Pulmonary artery endothelial cell (primary cell): Measurements from ENCODE around the gene CHMP2A. TPM values are rescaled to one million over a fixed set of nuclear protein-coding genes. Genes with fewer than 3 reads are reported as not detected.
"Not testable (repeated sequence)": the region's sequence is repeated elsewhere in the genome, so short reads cannot be mapped to it uniquely, and the experiment has no call there.

Experiments used
- DNase-seq: peaks from one replicate; pipeline ENCODE4 v3.0.0-alpha.2; 2011; ENCODE audit warnings: low read depth, low spot score
- total RNA-seq: library from RNA; depleted of rRNA; stranded (reverse); fragments of >200 nt; gene quantifications from 2 replicates; pipeline ENCODE4 v1.2.3, GENCODE V29; 2014

The CHMP2A gene
- total RNA-seq, 1 donor from 2014 or later = 145 TPM

DNA sequence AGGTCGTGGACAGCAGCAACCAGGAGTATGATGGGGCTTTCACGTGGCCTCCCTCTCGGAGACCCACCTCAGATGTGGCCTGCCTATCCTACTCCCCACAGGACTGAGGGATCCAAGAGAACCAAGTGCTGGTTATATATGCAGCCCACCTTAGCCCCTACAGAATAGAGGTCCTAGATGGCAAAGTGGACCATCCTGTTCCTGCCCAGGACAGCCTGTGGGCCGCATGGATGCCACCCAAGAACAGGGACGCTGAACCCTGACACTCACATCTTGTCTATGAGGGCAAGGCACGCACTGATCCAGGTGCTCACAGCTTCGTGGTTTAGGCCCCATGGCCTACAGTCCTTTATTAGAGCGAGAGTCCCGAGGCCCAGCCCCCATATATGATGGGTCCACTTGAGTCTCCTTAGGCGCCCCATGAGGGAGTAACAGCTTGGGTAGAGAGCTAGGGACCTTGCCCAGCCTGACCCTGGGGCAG lies 41.7 kb downstream of the CHMP2A start:
- DNase-seq = no peak

DNA sequence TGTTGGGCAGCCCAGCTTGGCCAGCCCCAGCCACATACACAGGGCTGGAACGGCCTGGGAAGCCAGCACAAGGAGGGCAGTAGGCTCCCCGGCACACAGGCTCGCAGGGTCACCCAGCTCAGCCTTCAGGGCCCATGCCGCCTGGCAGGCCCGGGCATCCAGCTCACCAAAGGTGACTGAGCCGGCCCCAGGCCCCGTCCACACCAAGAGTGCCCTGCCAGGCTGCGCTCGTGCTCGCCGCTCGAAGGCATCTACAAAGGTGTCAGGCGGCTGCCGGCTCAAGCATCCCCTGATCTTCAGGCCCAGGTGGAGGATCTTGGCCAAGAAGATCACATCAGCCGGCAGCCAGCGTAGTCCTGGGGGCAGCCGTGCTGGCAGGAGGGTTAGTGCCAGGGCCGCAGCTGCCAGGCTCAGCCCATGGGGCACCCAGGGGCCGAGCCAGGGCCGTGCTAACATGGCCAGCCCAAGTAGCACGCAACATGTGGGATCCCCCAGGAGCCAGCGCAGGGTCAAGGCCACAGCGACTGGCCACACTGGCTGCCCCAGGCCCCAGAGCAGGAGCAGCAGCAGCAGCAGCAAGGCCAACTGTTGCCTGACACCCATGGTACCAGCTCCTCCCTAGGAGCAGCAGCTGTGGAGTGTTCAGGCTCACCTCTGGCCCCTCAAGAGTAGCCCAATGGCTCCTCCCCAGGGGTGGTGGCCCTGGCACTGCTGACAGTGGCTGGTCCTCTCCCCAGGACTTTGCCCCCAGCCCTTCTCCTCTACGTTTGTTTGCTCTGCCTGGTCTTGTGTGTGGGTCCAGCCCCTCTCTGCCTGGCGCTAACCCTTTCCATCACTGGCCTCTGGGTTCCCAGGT lies 43.3 kb downstream of the CHMP2A start, which contains the start of gene SLC27A5:
SLC27A5 (minus strand) TSS at position 640 of the 856 bp plus-strand sequence; CDS start at position 603, 37 bp downstream.
- DNase-seq = no peak

GRCh38 chr19:58510084-58510862 lies 44.6 kb downstream of the CHMP2A start:
- DNase-seq = no peak

DNA sequence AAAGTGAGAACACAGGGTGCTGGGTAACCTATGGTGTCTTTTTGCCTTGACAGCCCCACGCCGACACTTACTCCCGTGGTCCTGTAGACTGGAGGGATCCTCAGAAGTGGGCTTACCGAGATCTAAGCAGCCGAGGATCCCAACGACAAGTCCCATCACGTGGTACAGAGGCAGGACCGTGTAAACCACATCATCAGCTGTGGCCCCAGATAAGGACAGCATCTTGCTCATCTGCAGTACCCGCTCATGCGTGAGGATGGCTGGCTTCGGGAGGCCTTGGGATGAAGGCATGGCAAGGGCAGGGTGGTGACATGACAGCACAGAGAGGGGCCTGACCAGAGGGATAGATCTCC lies 45.2 kb downstream of the CHMP2A start:
- no peak for DNase-seq

DNA sequence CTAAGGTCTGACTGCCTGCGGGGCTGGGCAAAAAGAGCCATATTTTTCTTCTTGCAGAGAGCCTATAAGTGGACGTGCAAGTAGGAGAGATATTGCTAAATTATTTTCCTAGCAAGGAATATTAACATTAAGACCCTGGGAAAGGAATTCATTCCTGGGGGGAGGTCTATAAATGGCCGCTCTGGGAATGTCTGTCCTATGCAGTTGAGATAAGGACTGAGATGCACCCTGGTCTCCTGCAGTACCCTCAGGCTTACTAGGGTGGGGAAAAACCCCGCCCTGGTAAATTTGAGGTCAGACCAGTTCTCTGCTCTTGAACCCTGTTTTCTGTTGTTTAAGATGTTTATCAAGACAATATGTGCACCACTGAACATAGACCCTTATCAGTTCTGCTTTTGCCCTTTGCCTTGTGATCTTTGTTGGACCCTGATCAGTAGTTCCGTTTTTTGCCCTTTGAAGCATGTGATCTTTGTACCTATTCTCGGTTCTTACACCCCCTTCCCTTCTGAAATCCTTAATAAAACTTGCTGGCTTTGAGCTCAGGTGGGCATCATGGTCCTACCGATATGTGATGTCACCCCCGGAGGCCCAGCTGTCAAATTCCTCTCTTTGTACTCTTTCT lies 47.2 kb downstream of the CHMP2A start:
- not testable (repeated sequence) for DNase-seq

Other genes starting within 250 kb of the CHMP2A start
- 13.2 and 19.3 TPM in 2 replicates for gene ERVK3-1, start 249.7 kb downstream of the CHMP2A start, total RNA-seq
- 1.8 and 3.2 TPM in 2 replicates for gene ZSCAN22, start 228.1 kb downstream of the CHMP2A start, total RNA-seq
- 2.2 and 5.3 TPM in 2 replicates for gene A1BG, start 201.6 kb downstream of the CHMP2A start, total RNA-seq
- gene ZNF497, start 192.4 kb downstream of the CHMP2A start, total RNA-seq = 0.53 and 0.67 TPM in 2 replicates
- gene ZNF837, start 174.1 kb downstream of the CHMP2A start, total RNA-seq = 1.1 and 1.8 TPM in 2 replicates
- gene RPS5, start 167.8 kb downstream of the CHMP2A start, total RNA-seq = 2,163 and 2,639 TPM in 2 replicates
- gene RNF225, start 159.4 kb downstream of the CHMP2A start, total RNA-seq = 0.18 TPM in 1 of 2 replicates, not detected in the other
- 16.2 and 20.3 TPM in 2 replicates for gene ZNF584, start 146.5 kb downstream of the CHMP2A start, total RNA-seq
- 4.7 and 7.5 TPM in 2 replicates for gene ZNF132, start 115.0 kb downstream of the CHMP2A start, total RNA-seq
- 10.0 and 11.4 TPM in 2 replicates for gene ZNF324B, start 103.5 kb downstream of the CHMP2A start, total RNA-seq
- 12.6 and 12.7 TPM in 2 replicates for gene ZNF324, start 88.0 kb downstream of the CHMP2A start, total RNA-seq
- 4.9 and 5.4 TPM in 2 replicates for gene ZNF446, start 78.8 kb downstream of the CHMP2A start, total RNA-seq
- 6.3 and 14.8 TPM in 2 replicates for gene SLC27A5, start 43.1 kb downstream of the CHMP2A start, total RNA-seq
- 6.0 and 6.5 TPM in 2 replicates for gene ZBTB45, start 35.3 kb downstream of the CHMP2A start, total RNA-seq
- gene TRIM28, start 11.0 kb downstream of the CHMP2A start, total RNA-seq = 526 and 542 TPM in 2 replicates
- gene UBE2M, start 3.5 kb upstream of the CHMP2A start, total RNA-seq = 106 and 111 TPM in 2 replicates
- gene MZF1, start 18.2 kb upstream of the CHMP2A start, total RNA-seq = 9.0 and 10.6 TPM in 2 replicates